Measurements from ENCODE around the gene MFSD6. TPM values are rescaled to one million over a fixed set of nuclear protein-coding genes. Genes with fewer than 3 reads are reported as not detected.
A peak's percentile ranks its signal among the peaks of the same experiment; 100 is the strongest.

MFSD6 gene
- total RNA-seq, 1 experiment from 2014 or later: 33.7 TPM

- DNase-seq (ENCODE audit: low spot score): peak; percentile 71
Observed at GRCh38 chr2:190530248-190530900, 122.2 kb downstream of the MFSD6 start.

GRCh38 chr2:190532581-190532980 lies 124.4 kb downstream of the MFSD6 start:
- DNase-seq (ENCODE audit: low spot score): no peak

- DNase-seq (ENCODE audit: low spot score): no peak
Observed at GRCh38 chr2:190533175-190533967, 125.2 kb downstream of the MFSD6 start.

GRCh38 chr2:190533968-190534309 lies 125.8 kb downstream of the MFSD6 start:
- no peak for DNase-seq (ENCODE audit: low spot score)

- DNase-seq (ENCODE audit: low spot score): peak; percentile 65
Observed at GRCh38 chr2:190534310-190535120, 126.4 kb downstream of the MFSD6 start, which contains the start of gene NEMP2. TSS of gene NEMP2 (minus strand) at chr2:190534722. CDS start at chr2:190534655, 67 bp downstream.

- no peak for DNase-seq (ENCODE audit: low spot score)
Observed at GRCh38 chr2:190535121-190535439, 126.9 kb downstream of the MFSD6 start.

- DNase-seq (ENCODE audit: low spot score): no peak
Observed at GRCh38 chr2:190535586-190535985, 127.4 kb downstream of the MFSD6 start.

- no peak for DNase-seq (ENCODE audit: low spot score)
Observed at GRCh38 chr2:190537765-190538164, 129.6 kb downstream of the MFSD6 start.

- no peak for DNase-seq (ENCODE audit: low spot score)
Observed at GRCh38 chr2:190538201-190538600, 130.0 kb downstream of the MFSD6 start.

- peak; percentile 16 for DNase-seq (ENCODE audit: low spot score)
Observed at GRCh38 chr2:190540048-190540447, 131.9 kb downstream of the MFSD6 start.

GRCh38 chr2:190545093-190545492 lies 136.9 kb downstream of the MFSD6 start:
- no peak for DNase-seq (ENCODE audit: low spot score)

GRCh38 chr2:190545555-190546385 lies 137.6 kb downstream of the MFSD6 start:
- DNase-seq (ENCODE audit: low spot score): no peak

- no peak for DNase-seq (ENCODE audit: low spot score)
Observed at GRCh38 chr2:190546734-190547133, 138.6 kb downstream of the MFSD6 start.

- peak; percentile 45 for DNase-seq (ENCODE audit: low spot score)
Observed at GRCh38 chr2:190547886-190548285, 139.7 kb downstream of the MFSD6 start.

GRCh38 chr2:190550137-190550536 lies 142.0 kb downstream of the MFSD6 start:
- DNase-seq (ENCODE audit: low spot score): no peak

Other genes with a start within 250 kb of the MFSD6 start
- 23.0 and 25.8 TPM in 2 replicates for gene HIBCH, start 88.5 kb upstream of the MFSD6 start, total RNA-seq (2014; rRNA removed; shearing (Covaris generic))
- gene INPP1, start 64.8 kb upstream of the MFSD6 start, total RNA-seq (2014; rRNA removed; shearing (Covaris generic)): 9.8 and 11.4 TPM in 2 replicates
- 7.4 and 19.8 TPM in 2 replicates for gene NEMP2, start 126.4 kb downstream of the MFSD6 start, total RNA-seq (2014; rRNA removed; shearing (Covaris generic))
- gene NAB1, start 240.7 kb downstream of the MFSD6 start, total RNA-seq (2014; rRNA removed; shearing (Covaris generic)): 45.5 and 54.8 TPM in 2 replicates

Measured in A172 (cell line).